GM19467 (cell line): ENCODE data around the gene TTC27.
"Not testable (repeated sequence)": the region's sequence is repeated elsewhere in the genome, so short reads cannot be mapped to it uniquely, and the experiment has no call there.

Experiments used
- ATAC-seq: cut with Tn5 transposase; IDR thresholded peaks from one replicate; pipeline ENCODE4 v1.9.1; 2021; ENCODE audit warnings: mild to moderate bottlenecking, moderate library complexity; ENCODE audit not compliant: unreplicated experiment

The TTC27 gene

GRCh38 chr2:32718752-32719151, 90.9 kb downstream of the TTC27 start:
- ATAC-seq: no peak

GRCh38 chr2:32719430-32719829, 91.6 kb downstream of the TTC27 start:
- ATAC-seq: no peak

- ATAC-seq: no peak
Measured at GRCh38 chr2:32719933-32720716, 92.3 kb downstream of the TTC27 start.

GRCh38 chr2:32720771-32721170, 92.9 kb downstream of the TTC27 start:
- ATAC-seq: no peak

GRCh38 chr2:32721376-32721775, 93.5 kb downstream of the TTC27 start:
- no peak for ATAC-seq

- no peak for ATAC-seq
Measured at GRCh38 chr2:32723467-32724079, 95.7 kb downstream of the TTC27 start.

GRCh38 chr2:32726678-32727077, 98.8 kb downstream of the TTC27 start:
- not testable (repeated sequence) for ATAC-seq

- ATAC-seq: no peak
Measured at GRCh38 chr2:32727157-32727556, 99.3 kb downstream of the TTC27 start.

GRCh38 chr2:32730958-32731357, 103.1 kb downstream of the TTC27 start:
- not testable (repeated sequence) for ATAC-seq

GRCh38 chr2:32732120-32732519, 104.3 kb downstream of the TTC27 start:
- ATAC-seq: no peak

- no peak for ATAC-seq
Measured at GRCh38 chr2:32732912-32733472, 105.1 kb downstream of the TTC27 start.

- no peak for ATAC-seq
Measured at GRCh38 chr2:32735348-32735747, 107.5 kb downstream of the TTC27 start.

GRCh38 chr2:32738939-32739338, 111.1 kb downstream of the TTC27 start:
- no peak for ATAC-seq

- ATAC-seq: no peak
Measured at GRCh38 chr2:32739664-32740063, 111.8 kb downstream of the TTC27 start.

- ATAC-seq: no peak
Measured at GRCh38 chr2:32741575-32741974, 113.7 kb downstream of the TTC27 start.

GRCh38 chr2:32742376-32742775, 114.5 kb downstream of the TTC27 start:
- ATAC-seq: no peak

- no peak for ATAC-seq
Measured at GRCh38 chr2:32743480-32744236, 115.8 kb downstream of the TTC27 start.

- no peak for ATAC-seq
Measured at GRCh38 chr2:32745191-32745590, 117.3 kb downstream of the TTC27 start.

GRCh38 chr2:32745675-32746074, 117.8 kb downstream of the TTC27 start:
- no peak for ATAC-seq

- ATAC-seq: no peak
Measured at GRCh38 chr2:32746669-32747068, 118.8 kb downstream of the TTC27 start.

- no peak for ATAC-seq
Measured at GRCh38 chr2:32748158-32748557, 120.3 kb downstream of the TTC27 start.
